H1 (cell line): ENCODE data around the gene GKN2. TPM values are rescaled to one million over a fixed set of nuclear protein-coding genes. Genes with fewer than 3 reads are reported as not detected.

Experiments used
- CTCF ChIA-PET: fragments of 300-600 bp; sonication (Branson Sonifier 250); formaldehyde crosslinking; loops from one replicate; lab custom pipeline; 2021; ENCODE audit not compliant: partially characterized antibody; lab: Charles Lee
- POLR2A ChIA-PET: fragments of 300-600 bp; sonication (Branson Sonifier 250); formaldehyde crosslinking; loops from one replicate; lab custom pipeline; 2021; ENCODE audit warnings: inconsistent platforms; ENCODE audit not compliant: partially characterized antibody; lab: Charles Lee
- DNase-seq, 2 experiments: peaks; one replicate each; pipeline versions ENCODE4 v3.0.0 to v3.0.0-alpha.2; 2010 to 2022; ENCODE audit warnings: low spot score in 2 of 2, low read depth in 1 of 2, mixed read lengths in 1 of 2
- FAIRE-seq: peaks from 2 replicates; lab custom pipeline; 2011; peaks lifted over from hg19 to GRCh38; lab: Jason Lieb, UNC
- H2AFZ ChIP-seq: 2 replicates; pipeline ENCODE4 v1.8.1; 2012; ENCODE audit warnings: low read length, inconsistent platforms
- H2AK5ac ChIP-seq: 2 replicates; pipeline ENCODE4 v1.6.1; 2013; ENCODE audit warnings: low read depth, low read length
- H2BK120ac ChIP-seq: replicated peaks from 2 replicates; pipeline ENCODE3; 2013; ENCODE audit warnings: low read depth, low read length, inconsistent platforms
- H2BK12ac ChIP-seq: 2 replicates; pipeline ENCODE4 v1.6.1; 2013; ENCODE audit warnings: low read depth, low read length
- H2BK15ac ChIP-seq: 2 replicates; pipeline ENCODE4 v1.6.1; 2013; ENCODE audit warnings: low read length
- H2BK20ac ChIP-seq: 2 replicates; pipeline ENCODE4 v1.6.1; 2013; ENCODE audit warnings: low read length
- H2BK5ac ChIP-seq: 2 replicates; pipeline ENCODE4 v1.6.1; 2013; ENCODE audit warnings: low read depth, low read length
- H3K14ac ChIP-seq: 2 replicates; pipeline ENCODE4 v1.6.1; 2013; ENCODE audit warnings: inconsistent platforms; ENCODE audit not compliant: insufficient read length
- H3K18ac ChIP-seq: 2 replicates; pipeline ENCODE4 v1.6.1; 2013; ENCODE audit warnings: low read length; ENCODE audit errors: extremely low read depth
- H3K23ac ChIP-seq: 2 replicates; pipeline ENCODE4 v1.6.1; 2013; ENCODE audit warnings: inconsistent platforms; ENCODE audit not compliant: insufficient read length
- H3K23me2 ChIP-seq: 2 replicates; pipeline ENCODE4 v1.6.1; 2013; ENCODE audit warnings: low read depth, low read length
- H3K27ac ChIP-seq: 2 replicates; pipeline ENCODE4 v1.6.1; 2011; ENCODE audit warnings: low read depth, low read length, inconsistent platforms
- H3K27me3 ChIP-seq, 4 experiments: replicated peaks in 1 of 4; 1 replicate in 1 of 4; 2 replicates in 3 of 4; pipeline versions ENCODE4 v1.6.1 to v1.8.1; 2011 to 2013; ENCODE audit warnings: low read length in 3 of 4, mild to moderate bottlenecking in 3 of 4, inconsistent platforms in 2 of 4, mixed read lengths in 2 of 4, moderate library complexity in 1 of 4; ENCODE audit not compliant: control insufficient read depth in 3 of 4, insufficient read depth in 3 of 4; ENCODE audit errors: extremely low read depth in 1 of 4
- H3K36me3 ChIP-seq, 4 experiments: 2 replicates each; pipeline versions ENCODE4 v1.6.1 to v1.8.1; 2011 to 2013; ENCODE audit warnings: mild to moderate bottlenecking in 4 of 4, low read length in 3 of 4, moderate library complexity in 2 of 4, control low read depth in 1 of 4, inconsistent platforms in 1 of 4; ENCODE audit not compliant: insufficient read depth in 4 of 4, control insufficient read depth in 2 of 4
- H3K4ac ChIP-seq: replicated peaks from 2 replicates; pipeline ENCODE3; 2013; ENCODE audit warnings: low read length, low read depth, mixed read lengths, inconsistent platforms; ENCODE audit not compliant: insufficient read length
- H3K4me1 ChIP-seq, 4 experiments: replicated peaks in 1 of 4; 1 replicate in 1 of 4; 2 replicates in 3 of 4; pipeline versions ENCODE4 v1.6.1 to v1.8.1; 2011 to 2013; ENCODE audit warnings: low read length in 3 of 4, inconsistent platforms in 2 of 4, mixed read lengths in 1 of 4; ENCODE audit not compliant: insufficient read depth in 4 of 4, control insufficient read depth in 3 of 4
- H3K4me2 ChIP-seq, 2 experiments: 2 replicates each; pipeline versions ENCODE4 v1.6.1 to v1.8.1; 2011 to 2013; ENCODE audit warnings: low read depth in 2 of 2, low read length in 2 of 2, control low read depth in 1 of 2, inconsistent platforms in 1 of 2, mild to moderate bottlenecking in 1 of 2; ENCODE audit not compliant: insufficient read depth in 1 of 2
- H3K4me3 ChIP-seq, 4 experiments: fragments of 200-600, 300-600 bp in 1 of 4; sonication (generic), shearing (Covaris generic), sonication (Bioruptor Twin) in 1 of 4; 2 replicates each; pipeline versions ENCODE4 v1.5.1 to v1.8.1; 2011 to 2016; ENCODE audit warnings: low read length in 4 of 4, low read depth in 3 of 4, control low read depth in 2 of 4, inconsistent platforms in 2 of 4, mild to moderate bottlenecking in 2 of 4, mixed read lengths in 1 of 4, moderate library complexity in 1 of 4; ENCODE audit not compliant: insufficient read depth in 2 of 4; ENCODE audit errors: extremely low read depth in 1 of 4
- H3K56ac ChIP-seq: replicated peaks from 2 replicates; pipeline ENCODE3; 2013; ENCODE audit warnings: low read depth, mild to moderate bottlenecking, mixed read lengths, low read length, inconsistent platforms; ENCODE audit not compliant: insufficient read length
- H3K79me1 ChIP-seq: 2 replicates; pipeline ENCODE4 v1.6.1; 2013; ENCODE audit warnings: low read depth, low read length, control low read depth
- H3K79me2 ChIP-seq, 2 experiments: 2 replicates each; pipeline versions ENCODE4 v1.6.1 to v1.8.1; 2012 to 2013; ENCODE audit warnings: low read length in 2 of 2, mild to moderate bottlenecking in 2 of 2, inconsistent platforms in 1 of 2; ENCODE audit not compliant: insufficient read depth in 2 of 2, control insufficient read depth in 1 of 2
- H3K9ac ChIP-seq, 4 experiments: replicated peaks in 1 of 4; 1 replicate in 1 of 4; 2 replicates in 3 of 4; pipeline versions ENCODE4 v1.6.1 to v1.8.1; 2011 to 2013; ENCODE audit warnings: low read depth in 3 of 4, low read length in 3 of 4, control low read depth in 2 of 4, mild to moderate bottlenecking in 2 of 4, moderate library complexity in 2 of 4, inconsistent platforms in 1 of 4; ENCODE audit errors: extremely low read depth in 1 of 4
- H3K9me3 ChIP-seq, 2 experiments: 2 replicates each; pipeline versions ENCODE4 v1.6.1 to v1.8.1; 2012 to 2013; ENCODE audit warnings: mild to moderate bottlenecking in 2 of 2, moderate library complexity in 2 of 2, control low read depth in 1 of 2, inconsistent platforms in 1 of 2, low read depth in 1 of 2, low read length in 1 of 2, mixed read lengths in 1 of 2; ENCODE audit not compliant: insufficient read depth in 2 of 2
- H4K20me1 ChIP-seq, 2 experiments: replicated peaks in 1 of 2; 2 replicates each; pipeline versions ENCODE3 to v1.8.1; 2011 to 2013; ENCODE audit warnings: inconsistent platforms in 2 of 2, low read length in 2 of 2, mild to moderate bottlenecking in 1 of 2; ENCODE audit not compliant: insufficient read depth in 2 of 2, control insufficient read depth in 1 of 2
- H4K5ac ChIP-seq: 2 replicates; pipeline ENCODE4 v1.6.1; 2013; ENCODE audit warnings: low read length, low read depth, mixed read lengths, inconsistent platforms; ENCODE audit not compliant: insufficient read length
- H4K8ac ChIP-seq: 2 replicates; pipeline ENCODE4 v1.8.0; 2013; ENCODE audit warnings: mild to moderate bottlenecking, moderate library complexity, low read length, inconsistent platforms; ENCODE audit not compliant: insufficient read depth; ENCODE audit errors: extremely low read depth
- H4K91ac ChIP-seq: replicated peaks from 2 replicates; pipeline ENCODE3; 2013; ENCODE audit warnings: low read length, mixed read lengths, inconsistent platforms; ENCODE audit not compliant: insufficient read length
- BRCA1 ChIP-seq: IDR thresholded peaks from 2 replicates; pipeline ENCODE4 v1.6.1; 2012; ENCODE audit warnings: low read depth, low read length, improper control_type of control experiment
- CEBPB ChIP-seq: IDR thresholded peaks from 2 replicates; pipeline ENCODE4 v1.6.1; 2012; ENCODE audit warnings: low read depth, low read length
- GABPA ChIP-seq: IDR thresholded peaks from 2 replicates; pipeline ENCODE4 v1.6.1; 2011; ENCODE audit warnings: mild to moderate bottlenecking, low read length, moderate library complexity, borderline replicate concordance; ENCODE audit not compliant: insufficient read depth
- HDAC2 ChIP-seq, 2 experiments: fragments of 300-600 bp in 1 of 2; sonication (generic) in 1 of 2; IDR thresholded peaks; 2 replicates each; pipeline ENCODE4 v1.6.1; 2011 to 2012; ENCODE audit warnings: low read depth in 2 of 2, low read length in 2 of 2, mild to moderate bottlenecking in 2 of 2, moderate library complexity in 2 of 2, borderline replicate concordance in 1 of 2, inconsistent platforms in 1 of 2
- POLR2AphosphoS5 ChIP-seq: IDR thresholded peaks from 2 replicates; pipeline ENCODE4 v1.6.1; 2011; ENCODE audit warnings: low read depth, low read length
- SIN3A ChIP-seq, 2 experiments: IDR thresholded peaks in 1 of 2; conservative IDR thresholded peaks in 1 of 2; 2 replicates each; pipeline ENCODE4 v1.6.1; 2011 to 2012; ENCODE audit warnings: low read length in 2 of 2, improper control_type of control experiment in 1 of 2, low read depth in 1 of 2, mild to moderate bottlenecking in 1 of 2
- SP1 ChIP-seq: IDR thresholded peaks from 2 replicates; pipeline ENCODE4 v1.6.1; 2011; ENCODE audit warnings: low read depth, low read length
- SP2 ChIP-seq: IDR thresholded peaks from 2 replicates; pipeline ENCODE4 v1.6.1; 2012; ENCODE audit warnings: mild to moderate bottlenecking, low read length, inconsistent platforms
- SP4 ChIP-seq: IDR thresholded peaks from 2 replicates; pipeline ENCODE4 v1.6.1; 2012; ENCODE audit warnings: low read length, inconsistent platforms
- TAF7 ChIP-seq: optimal IDR thresholded peaks from 2 replicates; pipeline ENCODE3; 2011; ENCODE audit warnings: low read depth, mild to moderate bottlenecking, inconsistent platforms, low read length, moderate library complexity, borderline replicate concordance
- WGBS, 2 experiments: shearing (Covaris generic) in 1 of 2; methylation state at CpG; one replicate each; pipeline versions ENCODE4 v1.1.6 to v1.1.7; 2013 to 2015; ENCODE audit warnings: low lambda C conversion rate in 2 of 2, mixed read lengths in 2 of 2, inconsistent platforms in 1 of 2, low coverage in 1 of 2, missing lambda C conversion rate in 1 of 2; ENCODE audit not compliant: insufficient replicate concordance in 2 of 2, insufficient coverage in 1 of 2, insufficient read length in 1 of 2; ENCODE audit errors: extremely low coverage in 1 of 2, missing lambda C conversion rate in 1 of 2; 5-methylcytosine and 5-hydroxymethylcytosine counted together
- polyA plus RNA-seq, 7 experiments: library from polyadenylated mRNA; depleted of rRNA in 3 of 7; stranded (reverse) in 5 of 7; unstranded in 2 of 7; fragments of >200 nt in 5 of 7; fragments of 200-250 nt in 2 of 7; gene quantifications; 1 replicate in 5 of 7; 2 replicates in 1 of 7; 4 replicates in 1 of 7; pipeline versions ENCODE4 v1.2.1 to v1.2.3, GENCODE V29; 2011 to 2013; ENCODE audit warnings: missing spikeins in 2 of 7, mixed read lengths in 2 of 7
- total RNA-seq: library from RNA; stranded (reverse); fragmentation: NEBNext Ultra II Directional; extraction: Animal tissue kit (Norgen Biotek cat#: 25700); gene quantifications from 2 replicates; pipeline ENCODE4 v1.2.1, GENCODE V29; 2021

The GKN2 gene
- total and polyA plus RNA-seq, 2 of the 8 experiments (the other 6 are each of a cell fraction or from before 2014, with no cell fraction given) = not detected

- no peak overlapping the region for H3K14ac ChIP-seq
- WGBS, 2 experiments = 76% methylated on average over 5 of the region's 5 CpGs; no CpG with 5 or more reads in 1 of the 2 experiments
- FAIRE-seq = no peak
- ChIA-PET CTCF (interaction anchor here (1.0 to 1.5 kb wide), 2 partner anchors 12 to 474 kb away, joined by 3 to 9 read pairs; no protein-coding TSS in a partner anchor), POLR2A (no interaction called here)
- no peaks in the 10 kb centered on the region for H3K79me2 ChIP-seq
- no peak overlapping the region for H2BK20ac ChIP-seq
- no peak overlapping the region for H2BK12ac ChIP-seq
- no peaks in the 10 kb centered on the region for H3K36me3 ChIP-seq
- H2BK15ac ChIP-seq = no peak overlapping the region
- H3K4me1 ChIP-seq = no peaks in the 10 kb centered on the region
- DNase-seq = no peak
- H2BK5ac ChIP-seq = no peak overlapping the region
- TF ChIP-seq SP4 = no peak
- TF ChIP-seq SIN3A (conservative IDR thresholded peaks at IDR 0.05 in 1 of 2, IDR thresholded peaks at IDR 0.05 in 1 of 2; ENCODE audit: low read depth in 1 of 2, low read length in 2 of 2) = no peak
- no peak for TF ChIP-seq SP1
- no peak for TF ChIP-seq HDAC2 (IDR thresholded peaks at IDR 0.05; ENCODE audit: borderline replicate concordance in 1 of 2, low read depth in 2 of 2, low read length in 2 of 2)
- no peak for TF ChIP-seq SP2
- no peak for TF ChIP-seq POLR2AphosphoS5
- no peak for TF ChIP-seq CEBPB
- TF ChIP-seq TAF7 = no peak
- TF ChIP-seq BRCA1 = no peak
- TF ChIP-seq GABPA = no peak
- no peaks in the 10 kb centered on the region for H3K79me1 ChIP-seq
- H4K8ac ChIP-seq = no peak overlapping the region
- no peaks in the 10 kb centered on the region for H3K27me3 ChIP-seq
- no peak overlapping the region for H4K91ac ChIP-seq
- H3K4ac ChIP-seq = no peak overlapping the region
- no peaks in the 10 kb centered on the region; a peak in 1 of 4 replicates for H3K9me3 ChIP-seq
- no peak overlapping the region for H4K5ac ChIP-seq
- H3K56ac ChIP-seq = no peak overlapping the region
- H4K20me1 ChIP-seq = no peaks in the 10 kb centered on the region
- H2AK5ac ChIP-seq = no peak overlapping the region
- no peak overlapping the region for H3K23ac ChIP-seq
- H3K4me3 ChIP-seq = no peak overlapping the region
- H3K27ac ChIP-seq = no peak overlapping the region
- H3K9ac ChIP-seq = no peak overlapping the region
- H3K18ac ChIP-seq = no peak overlapping the region
- H2AFZ ChIP-seq = no peak overlapping the region
- no peak overlapping the region for H3K4me2 ChIP-seq
- H2BK120ac ChIP-seq = no peak overlapping the region
- no peaks in the 10 kb centered on the region for H3K23me2 ChIP-seq
Measured at GRCh38 chr2:68937346-68938055, 15.2 kb downstream of the GKN2 start.
